A673 (cell line): ENCODE measurements around the gene ALG14.

Experiments
- EZH2 ChIP-seq: fragments of 200-600 bp; sonication (generic); IDR thresholded peaks from 2 replicates; pipeline ENCODE4 v1.6.1; 2017; ENCODE audit warnings: borderline replicate concordance, low read depth, mild to moderate bottlenecking, mixed read lengths, antibody characterized with exemption, low read length; ENCODE audit not compliant: poor library complexity, severe bottlenecking
- TF ChIP-seq, protein P1 (sequence below): fragments of 300-800, 200-600 bp; sonication (generic); conservative IDR thresholded peaks from 2 replicates; pipeline ENCODE4 v1.5.1; 2017; ENCODE audit warnings: low read depth, mild to moderate bottlenecking, antibody characterized with exemption, low read length, moderate library complexity, mixed read lengths

DNA sequence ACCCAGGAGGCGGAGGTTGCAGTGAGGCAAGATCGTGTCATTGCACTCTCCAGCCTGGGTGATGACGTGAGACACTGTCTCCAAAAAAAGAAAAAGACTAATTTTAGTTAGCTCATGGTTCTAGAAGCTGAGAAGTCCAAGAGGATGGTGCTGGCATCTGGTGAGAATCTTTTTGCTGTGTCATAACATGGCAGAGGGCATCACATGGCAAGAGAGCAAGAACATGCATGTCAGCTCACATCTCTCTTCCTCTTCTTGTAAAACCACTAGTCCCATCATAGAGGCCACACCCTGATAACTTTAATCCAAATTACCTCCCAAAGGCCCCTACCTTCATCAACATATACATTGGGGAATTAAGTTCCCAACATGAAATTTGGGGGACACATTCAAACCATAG, 132.0 kb downstream of the ALG14 start:
- TF ChIP-seq, protein P1, sequence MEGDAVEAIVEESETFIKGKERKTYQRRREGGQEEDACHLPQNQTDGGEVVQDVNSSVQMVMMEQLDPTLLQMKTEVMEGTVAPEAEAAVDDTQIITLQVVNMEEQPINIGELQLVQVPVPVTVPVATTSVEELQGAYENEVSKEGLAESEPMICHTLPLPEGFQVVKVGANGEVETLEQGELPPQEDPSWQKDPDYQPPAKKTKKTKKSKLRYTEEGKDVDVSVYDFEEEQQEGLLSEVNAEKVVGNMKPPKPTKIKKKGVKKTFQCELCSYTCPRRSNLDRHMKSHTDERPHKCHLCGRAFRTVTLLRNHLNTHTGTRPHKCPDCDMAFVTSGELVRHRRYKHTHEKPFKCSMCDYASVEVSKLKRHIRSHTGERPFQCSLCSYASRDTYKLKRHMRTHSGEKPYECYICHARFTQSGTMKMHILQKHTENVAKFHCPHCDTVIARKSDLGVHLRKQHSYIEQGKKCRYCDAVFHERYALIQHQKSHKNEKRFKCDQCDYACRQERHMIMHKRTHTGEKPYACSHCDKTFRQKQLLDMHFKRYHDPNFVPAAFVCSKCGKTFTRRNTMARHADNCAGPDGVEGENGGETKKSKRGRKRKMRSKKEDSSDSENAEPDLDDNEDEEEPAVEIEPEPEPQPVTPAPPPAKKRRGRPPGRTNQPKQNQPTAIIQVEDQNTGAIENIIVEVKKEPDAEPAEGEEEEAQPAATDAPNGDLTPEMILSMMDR, result no peak
- no peak for TF ChIP-seq EZH2
